ENCODE measurements around the gene WNT16.
A peak's percentile ranks its signal among the peaks of the same experiment; 100 is the strongest.

The WNT16 gene

GRCh38 chr7:121328508-121329190 is at the start of gene WNT16:
TSS of gene WNT16 (plus strand) at chr7:121329000. CDS start at chr7:121329293, 293 bp downstream.
- DNase-seq (ENCODE audit: low spot score) = peak; percentile 37
- no peak for TF ChIP-seq CTCF (IDR thresholded peaks at IDR 0.05; ENCODE audit: extremely low read depth, insufficient read depth, missing control alignments)
- in situ Hi-C loops (cut with MboI; ENCODE audit: low pct_unique_long_range_greater_than_20kb, low sequenced_read_pairs, unreplicated experiment) = loop anchor here (25.0 kb wide), 1 partner anchor 191 kb away; no protein-coding TSS in a partner anchor

GRCh38 chr7:121279060-121279620 is 49.7 kb upstream of the WNT16 start:
- TF ChIP-seq CTCF (IDR thresholded peaks at IDR 0.05; ENCODE audit: extremely low read depth, insufficient read depth, missing control alignments) = no peak
- in situ Hi-C loops (cut with MboI; ENCODE audit: low pct_unique_long_range_greater_than_20kb, low sequenced_read_pairs, unreplicated experiment) = no loop called here
- DNase-seq (ENCODE audit: low spot score) = no peak

- in situ Hi-C loops (cut with MboI; ENCODE audit: low pct_unique_long_range_greater_than_20kb, low sequenced_read_pairs, unreplicated experiment) = no loop called here
- no peak for DNase-seq (ENCODE audit: low spot score)
- TF ChIP-seq CTCF (IDR thresholded peaks at IDR 0.05; ENCODE audit: extremely low read depth, insufficient read depth, missing control alignments) = no peak
Observed at GRCh38 chr7:121279822-121280221, 49.0 kb upstream of the WNT16 start.

GRCh38 chr7:121280656-121281055 is 48.1 kb upstream of the WNT16 start:
- DNase-seq (ENCODE audit: low spot score) = no peak
- TF ChIP-seq CTCF (IDR thresholded peaks at IDR 0.05; ENCODE audit: extremely low read depth, insufficient read depth, missing control alignments) = no peak
- in situ Hi-C loops (cut with MboI; ENCODE audit: low pct_unique_long_range_greater_than_20kb, low sequenced_read_pairs, unreplicated experiment) = no loop called here

- TF ChIP-seq CTCF (IDR thresholded peaks at IDR 0.05; ENCODE audit: extremely low read depth, insufficient read depth, missing control alignments) = no peak
- no peak for DNase-seq (ENCODE audit: low spot score)
- in situ Hi-C loops (cut with MboI; ENCODE audit: low pct_unique_long_range_greater_than_20kb, low sequenced_read_pairs, unreplicated experiment) = no loop called here
Observed at GRCh38 chr7:121282129-121282528, 46.7 kb upstream of the WNT16 start.

GRCh38 chr7:121285066-121285667 is 43.6 kb upstream of the WNT16 start:
- in situ Hi-C loops (cut with MboI; ENCODE audit: low pct_unique_long_range_greater_than_20kb, low sequenced_read_pairs, unreplicated experiment) = no loop called here
- no peak for DNase-seq (ENCODE audit: low spot score)
- no peak for TF ChIP-seq CTCF (IDR thresholded peaks at IDR 0.05; ENCODE audit: extremely low read depth, insufficient read depth, missing control alignments)
